CD4-positive, alpha-beta T cell treated with Interleukin-6 for 4 hours (primary cell): ENCODE results near the gene CFAP46.

ENCODE experiments used
- DNase-seq: peaks from one replicate; pipeline ENCODE4 v3.0.0-alpha.2; 2020; ENCODE audit warnings: mixed read lengths

Gene CFAP46

DNA sequence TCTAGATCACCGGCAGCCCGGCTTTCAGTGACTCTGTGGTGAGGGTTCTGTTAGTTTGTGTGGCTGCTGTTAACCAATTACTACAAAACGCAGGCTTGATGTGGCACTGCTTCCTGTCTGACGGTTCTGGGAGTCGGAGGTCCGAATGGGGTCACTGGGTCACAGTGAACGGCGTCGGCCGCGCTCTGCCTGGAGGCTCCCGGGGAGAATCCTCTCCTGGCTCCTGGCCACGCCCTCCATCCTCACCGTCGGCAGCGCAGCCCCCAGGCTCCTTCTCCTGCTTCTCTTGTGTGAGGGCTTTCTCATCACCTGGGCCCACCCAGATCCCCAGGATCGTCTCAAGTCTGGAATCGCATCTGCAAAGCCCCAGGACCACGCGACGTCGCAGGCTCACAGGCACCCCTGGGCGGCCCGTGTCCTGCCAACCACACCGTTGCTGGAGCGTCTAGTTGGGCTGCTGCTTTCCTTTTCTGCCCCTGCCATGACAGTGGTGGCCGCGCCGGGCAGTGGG, 124.6 kb downstream of the CFAP46 start:
- no peak for DNase-seq

DNA sequence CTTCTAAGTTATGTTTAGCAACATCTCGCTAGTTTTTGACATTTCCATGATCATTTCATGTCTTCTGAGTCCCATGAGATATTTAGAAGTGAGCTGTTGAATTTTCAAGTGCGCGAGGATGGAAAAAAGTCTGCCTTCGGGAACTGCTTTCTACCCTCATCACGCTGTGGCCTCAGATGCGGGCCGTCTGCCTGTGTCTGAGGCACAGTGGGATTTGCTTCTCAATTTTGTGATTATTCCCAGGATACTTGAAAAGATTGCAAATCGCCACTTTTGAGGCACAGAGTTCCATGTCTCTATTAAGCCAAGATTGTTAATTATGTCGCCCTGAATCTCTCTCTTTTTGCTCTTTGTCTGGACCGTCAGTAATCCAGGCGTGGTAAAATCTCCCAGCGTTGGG, 125.7 kb downstream of the CFAP46 start:
- DNase-seq: no peak

DNA sequence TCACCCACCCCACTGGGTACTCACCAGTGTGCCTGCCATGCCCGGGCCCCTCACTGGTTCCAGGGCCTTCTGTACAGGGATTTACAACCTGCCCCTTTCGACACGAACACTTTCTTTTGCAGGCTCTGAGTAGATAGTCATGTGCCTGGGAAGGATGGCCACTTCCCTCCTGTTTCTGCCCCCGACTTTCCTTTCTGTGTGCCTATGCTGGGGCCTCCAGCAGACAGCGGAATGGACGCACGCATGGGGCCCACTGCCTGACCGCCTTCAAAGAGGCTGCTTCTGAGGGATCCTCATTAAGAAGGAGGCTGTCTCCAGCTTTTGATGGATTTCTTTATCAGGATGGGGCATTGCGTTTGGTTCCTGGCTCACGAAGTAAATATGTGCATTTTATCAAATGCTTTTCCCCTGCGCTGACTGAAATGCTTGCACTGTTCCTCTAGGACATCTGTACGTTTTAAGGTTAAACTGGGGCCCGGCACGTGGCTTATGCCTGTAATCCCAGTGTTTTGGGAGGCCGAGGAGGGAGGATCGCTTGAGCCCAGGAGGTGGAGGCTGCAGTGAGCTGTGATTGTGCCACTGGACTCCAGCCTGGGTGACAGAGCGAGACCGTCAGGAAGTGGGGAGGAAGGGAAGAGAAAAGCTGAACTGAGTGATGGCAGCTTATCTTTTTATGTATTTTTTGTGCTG, 127.1 kb downstream of the CFAP46 start:
- DNase-seq: no peak

GRCh38 chr10:132814469-132814856, 127.9 kb downstream of the CFAP46 start:
- DNase-seq: no peak

DNA sequence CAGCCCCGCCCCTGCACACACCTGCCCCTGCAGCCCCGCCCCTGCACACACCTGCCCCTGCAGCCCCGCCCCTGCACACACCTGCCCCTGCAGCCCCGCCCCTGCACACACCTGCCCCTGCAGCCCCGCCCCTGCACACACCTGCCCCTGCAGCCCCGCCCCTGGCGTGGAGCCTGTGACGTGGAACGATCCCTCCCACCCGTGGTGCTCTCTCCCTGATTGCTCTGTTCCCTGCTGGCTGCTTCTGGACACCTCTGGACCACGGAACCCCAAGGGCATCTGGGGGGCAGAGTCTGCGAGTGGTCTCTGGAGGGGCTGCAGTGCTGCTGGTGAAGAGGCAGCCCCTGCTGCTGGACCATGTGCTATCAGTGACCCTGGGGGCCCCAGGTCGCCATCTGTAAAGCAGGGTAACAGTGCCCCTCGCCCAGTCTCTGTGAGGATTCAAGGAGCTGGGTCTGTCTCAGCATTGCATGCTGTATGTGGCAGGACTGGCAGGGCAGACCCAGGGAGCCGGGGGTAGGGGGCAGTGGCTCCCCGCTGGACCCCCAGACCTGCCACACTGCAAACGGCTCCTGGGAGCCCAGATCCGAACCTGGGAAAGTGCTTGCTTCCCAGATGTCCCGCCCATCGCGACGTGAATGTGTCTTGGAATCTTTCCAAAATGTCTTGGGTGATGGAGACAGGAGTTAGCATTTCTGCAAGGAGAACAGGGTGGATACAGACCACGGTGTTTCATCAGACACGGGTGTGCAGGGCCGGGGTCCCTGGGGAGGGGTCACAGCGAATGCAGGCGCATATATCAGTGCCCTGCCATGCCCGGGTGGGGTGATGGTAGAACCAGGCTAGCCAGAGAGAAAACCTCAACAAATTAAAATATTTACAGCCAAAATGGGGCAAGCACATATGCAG, 128.6 kb downstream of the CFAP46 start:
- DNase-seq: no peak

GRCh38 chr10:132813001-132813401, 129.4 kb downstream of the CFAP46 start:
- no peak for DNase-seq

DNA sequence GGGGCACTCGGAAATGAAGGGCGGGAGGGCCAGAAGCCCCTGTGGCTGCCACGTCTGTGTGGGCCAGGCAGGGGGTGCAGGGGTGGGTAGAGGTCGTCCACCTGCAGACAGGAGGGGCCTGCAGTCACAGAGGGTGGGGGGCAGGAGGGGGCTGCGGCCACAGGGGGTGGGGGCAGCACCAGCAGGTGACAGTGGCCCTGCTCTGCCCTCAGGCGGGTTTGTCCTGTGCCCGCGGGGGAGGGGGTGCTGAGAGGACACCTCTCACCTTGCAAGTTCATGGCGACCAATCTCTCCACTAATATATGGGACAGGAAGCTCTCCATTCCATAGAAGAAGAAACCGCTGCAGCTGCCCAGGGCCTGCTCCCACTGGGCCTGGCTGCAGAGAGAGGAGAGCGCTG, 129.8 kb downstream of the CFAP46 start:
- no peak for DNase-seq

GRCh38 chr10:132811891-132812481, 130.4 kb downstream of the CFAP46 start:
- no peak for DNase-seq

DNA sequence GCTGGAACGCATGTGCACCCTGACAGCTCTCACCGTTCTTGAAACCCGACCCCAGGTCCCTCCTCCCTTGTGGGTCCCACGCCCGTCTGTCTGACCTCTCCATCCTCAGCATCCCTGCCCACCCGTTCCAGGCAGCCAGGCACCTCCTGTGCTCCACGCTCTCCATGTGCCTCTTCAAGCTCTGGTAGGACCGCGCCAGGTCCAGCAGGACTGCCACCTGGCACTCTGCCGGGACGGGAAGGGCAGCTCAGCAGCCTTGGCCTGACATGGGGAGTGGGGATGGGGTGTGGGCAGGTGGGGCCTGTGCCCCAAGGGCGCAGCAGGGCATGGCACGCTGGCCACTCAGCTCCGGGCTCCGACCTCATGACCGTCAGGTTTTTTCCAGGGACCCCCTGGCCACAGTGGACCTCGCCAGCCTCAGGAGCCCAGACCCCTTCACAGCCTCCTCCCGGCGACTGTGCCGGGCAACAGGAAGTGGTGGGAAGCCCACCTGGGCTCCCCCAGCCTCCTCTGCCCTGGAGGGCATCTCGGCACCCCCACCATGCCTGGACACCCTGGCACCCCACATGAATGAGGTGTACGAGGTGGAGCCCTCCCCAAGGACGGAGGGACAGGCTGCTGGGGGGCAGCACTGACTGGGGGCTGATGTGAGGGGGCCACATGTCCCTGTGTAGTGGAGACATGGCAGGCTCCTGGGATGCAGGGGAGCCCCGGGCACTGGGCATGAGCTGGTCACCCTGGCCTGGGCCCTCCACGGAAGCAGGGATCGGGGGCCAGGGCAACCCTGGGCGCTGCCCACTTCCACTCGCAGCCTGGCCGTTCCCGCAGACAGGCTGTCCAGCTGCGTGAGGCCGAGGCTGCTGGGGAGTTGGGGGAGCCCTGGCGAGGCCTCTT, 131.3 kb downstream of the CFAP46 start:
- no peak for DNase-seq

DNA sequence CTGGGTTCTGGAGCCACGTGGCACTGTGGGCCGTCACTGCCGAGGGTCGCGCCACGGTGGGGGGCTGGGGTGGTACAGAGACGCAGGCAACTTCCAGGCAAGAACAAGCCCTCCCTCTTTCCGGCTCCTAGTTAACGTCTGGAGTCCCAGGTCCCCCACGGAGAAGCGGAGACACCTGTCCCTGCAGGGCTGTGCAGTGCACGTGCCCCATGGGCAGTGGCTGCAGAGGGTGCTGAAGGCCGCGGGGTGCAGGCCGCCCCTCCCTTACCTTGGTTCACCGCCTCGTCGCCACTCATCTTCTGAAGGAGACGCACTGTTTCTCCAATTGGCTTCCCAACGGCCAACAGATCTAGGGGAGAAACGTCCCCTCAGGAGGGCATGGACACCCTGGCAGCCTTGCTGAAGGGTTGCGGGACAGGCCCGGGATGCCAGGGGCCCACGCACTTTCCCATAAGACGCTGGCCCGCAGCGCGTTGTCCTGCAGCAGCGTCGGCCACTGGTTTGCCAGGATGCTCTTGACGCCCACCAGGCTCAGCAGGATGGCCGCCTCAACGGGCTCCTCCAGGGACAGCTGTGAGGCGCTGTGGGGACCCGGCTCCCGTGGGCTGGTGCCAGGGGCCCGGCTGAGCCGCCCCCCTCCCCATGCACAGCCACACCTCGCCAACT, 132.1 kb downstream of the CFAP46 start:
- DNase-seq: no peak

- DNase-seq: no peak
Measured at GRCh38 chr10:132809232-132810140, 132.9 kb downstream of the CFAP46 start.

DNA sequence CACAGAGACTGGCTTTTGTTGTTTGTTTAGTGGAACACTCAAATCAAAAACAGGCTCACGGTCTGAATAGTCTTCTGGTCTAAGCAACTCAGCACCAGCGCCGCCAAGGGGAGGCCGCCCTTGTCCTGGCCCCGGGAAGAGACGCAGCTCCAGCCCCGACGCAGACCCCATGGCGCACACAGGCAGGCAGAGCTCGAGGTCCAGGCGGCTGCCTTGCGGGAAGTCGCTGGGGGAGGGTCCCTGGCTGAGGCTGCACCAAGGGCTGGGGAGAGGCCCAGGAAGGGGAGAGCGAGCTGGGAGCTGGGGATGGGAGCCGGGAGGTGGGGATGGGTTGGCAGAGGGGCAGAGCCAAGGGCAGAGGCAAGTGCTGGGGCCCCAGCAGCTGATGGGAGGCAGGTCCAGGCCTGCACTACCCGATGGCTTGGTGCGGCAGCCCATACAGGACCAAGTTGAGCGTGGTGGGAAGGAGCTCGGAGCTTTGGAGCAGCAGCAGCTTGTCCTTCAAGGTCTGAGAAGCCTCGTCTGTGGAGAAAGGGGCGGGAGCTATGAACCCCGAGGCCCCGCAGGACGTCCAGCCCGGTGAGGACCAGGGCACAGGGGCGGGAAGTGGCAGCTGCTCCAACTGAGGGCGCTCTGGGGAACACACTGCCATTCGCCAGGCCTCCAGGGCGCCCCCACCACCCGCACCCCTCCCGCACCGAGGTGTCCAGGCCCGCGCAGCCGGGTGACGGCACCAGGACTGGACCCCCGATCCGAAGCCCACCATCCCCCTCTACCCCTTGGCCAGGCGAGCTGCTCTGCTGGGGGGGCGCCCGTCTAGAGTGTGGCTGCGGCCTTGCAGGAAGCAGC, 133.8 kb downstream of the CFAP46 start:
- no peak for DNase-seq

- DNase-seq: no peak
Measured at GRCh38 chr10:132807621-132808049, 134.7 kb downstream of the CFAP46 start.

- DNase-seq: no peak
Measured at GRCh38 chr10:132806561-132807003, 135.8 kb downstream of the CFAP46 start.

- no peak for DNase-seq
Measured at GRCh38 chr10:132806110-132806509, 136.3 kb downstream of the CFAP46 start.

- no peak for DNase-seq
Measured at GRCh38 chr10:132805599-132805998, 136.8 kb downstream of the CFAP46 start.

DNA sequence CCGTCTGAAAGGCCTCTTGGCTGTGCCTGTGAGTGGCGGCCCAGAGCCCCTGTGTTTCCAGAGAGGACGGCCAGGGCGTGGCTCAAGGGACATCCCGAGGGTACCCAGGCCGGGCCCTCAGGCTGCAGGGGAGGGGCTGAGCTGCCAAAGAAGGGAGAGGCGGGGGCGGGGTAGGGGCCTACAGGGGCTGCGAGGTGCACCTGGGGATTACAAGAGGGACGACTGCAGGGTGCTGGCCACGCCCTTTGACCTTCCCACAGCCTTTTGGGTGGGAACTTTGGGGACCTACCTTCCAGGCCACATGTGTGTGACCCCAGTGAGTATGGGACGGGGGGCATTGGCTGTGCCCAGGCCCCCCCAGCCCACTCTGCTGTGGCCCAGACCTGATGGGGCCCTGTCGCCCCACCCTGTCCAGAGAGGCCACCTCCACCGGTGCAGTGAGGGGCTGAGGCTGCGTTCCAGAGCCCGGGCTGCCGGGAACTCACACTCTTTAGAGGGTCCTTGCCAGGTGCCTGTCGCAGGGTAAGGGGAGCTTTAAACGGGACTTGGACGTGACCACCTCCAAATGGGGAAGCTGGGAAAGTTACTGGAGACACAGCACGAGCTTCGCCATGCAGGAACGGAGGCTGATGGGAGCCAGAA, 137.5 kb downstream of the CFAP46 start:
- no peak for DNase-seq

GRCh38 chr10:132804287-132804686, 138.1 kb downstream of the CFAP46 start:
- no peak for DNase-seq
